H1 (cell line): ENCODE results near the gene PALD1.

ENCODE experiments used
- CHD2 ChIP-seq: IDR thresholded peaks from 2 replicates; pipeline ENCODE4 v1.6.1; 2012; ENCODE audit warnings: low read length, improper control_type of control experiment
- CTCF ChIP-seq, 3 experiments: IDR thresholded peaks; 1 replicate in 2 of 3; 2 replicates in 1 of 3; pipeline versions ENCODE4 v1.5.1 to v1.6.1; 2011; ENCODE audit warnings: low read length in 3 of 3, mild to moderate bottlenecking in 3 of 3, inconsistent platforms in 2 of 3, low read depth in 1 of 3, moderate library complexity in 1 of 3; ENCODE audit not compliant: insufficient read depth in 1 of 3; ENCODE audit errors: control extremely low read depth in 1 of 3
- EZH2 ChIP-seq: fragments of 200-600 bp; sonication (generic); IDR thresholded peaks from 2 replicates; pipeline ENCODE4 v1.7.1; 2012; ENCODE audit warnings: low read depth, mild to moderate bottlenecking, moderate library complexity, low read length, inconsistent platforms; ENCODE audit not compliant: severe bottlenecking
- JUN ChIP-seq: IDR thresholded peaks from 2 replicates; pipeline ENCODE4 v1.6.1; 2011; ENCODE audit warnings: low read depth, mild to moderate bottlenecking, improper control_type of control experiment, low read length
- MAFK ChIP-seq: IDR thresholded peaks from 2 replicates; pipeline ENCODE4 v1.6.1; 2012; ENCODE audit warnings: low read depth, mild to moderate bottlenecking, improper control_type of control experiment, low read length
- NRF1 ChIP-seq: IDR thresholded peaks from 2 replicates; pipeline ENCODE4 v1.6.1; 2011; ENCODE audit warnings: mild to moderate bottlenecking, low read depth, low read length, improper control_type of control experiment
- POLR2A ChIP-seq, 2 experiments: IDR thresholded peaks; 1 replicate in 1 of 2; 2 replicates in 1 of 2; pipeline ENCODE4 v1.6.1; 2011; ENCODE audit warnings: low read depth in 2 of 2, low read length in 2 of 2, mild to moderate bottlenecking in 2 of 2; ENCODE audit errors: control extremely low read depth in 1 of 2
- YY1 ChIP-seq: IDR thresholded peaks from 2 replicates; pipeline ENCODE4 v1.6.1; 2011; ENCODE audit warnings: low read depth, mild to moderate bottlenecking, low read length
- TF ChIP-seq, protein P1 (sequence below): IDR thresholded peaks from 2 replicates; pipeline ENCODE4 v1.6.1; 2011; ENCODE audit warnings: low read depth, mild to moderate bottlenecking, low read length; ENCODE audit not compliant: insufficient read depth

GRCh38 chr10:70459061-70459773 lies 19.4 kb upstream of the PALD1 start:
- TF ChIP-seq CTCF (IDR thresholded peaks at IDR 0.05; ENCODE audit: control extremely low read depth in 1 of 3, insufficient read depth in 1 of 3, low read depth in 1 of 3, low read length in 3 of 3) (no peak), YY1 (no peak), NRF1 (no peak), POLR2A (IDR thresholded peaks at IDR 0.05; ENCODE audit: control extremely low read depth in 1 of 2, low read depth in 2 of 2, low read length in 2 of 2) (no peak), CHD2 (no peak), MAFK (no peak), EZH2 (no peak), JUN (no peak)
- TF ChIP-seq, protein P1, sequence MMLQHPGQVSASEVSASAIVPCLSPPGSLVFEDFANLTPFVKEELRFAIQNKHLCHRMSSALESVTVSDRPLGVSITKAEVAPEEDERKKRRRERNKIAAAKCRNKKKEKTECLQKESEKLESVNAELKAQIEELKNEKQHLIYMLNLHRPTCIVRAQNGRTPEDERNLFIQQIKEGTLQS: no peak
